GM18511 (cell line): Measurements from ENCODE around the gene SYT2.
"Not testable (repeated sequence)": the region's sequence is repeated elsewhere in the genome, so short reads cannot be mapped to it uniquely, and the experiment has no call there.

Experiments
- ATAC-seq: cut with Tn5 transposase; IDR thresholded peaks from one replicate; pipeline ENCODE4 v1.9.1; 2021; ENCODE audit warnings: mild to moderate bottlenecking, moderate library complexity; ENCODE audit not compliant: unreplicated experiment

Gene SYT2

GRCh38 chr1:202710070-202711045, at the start of gene SYT2:
Gene SYT2 (minus strand): TSS chr1:202710454. CDS start chr1:202605772, 104,682 bp downstream.
- ATAC-seq = no peak

DNA sequence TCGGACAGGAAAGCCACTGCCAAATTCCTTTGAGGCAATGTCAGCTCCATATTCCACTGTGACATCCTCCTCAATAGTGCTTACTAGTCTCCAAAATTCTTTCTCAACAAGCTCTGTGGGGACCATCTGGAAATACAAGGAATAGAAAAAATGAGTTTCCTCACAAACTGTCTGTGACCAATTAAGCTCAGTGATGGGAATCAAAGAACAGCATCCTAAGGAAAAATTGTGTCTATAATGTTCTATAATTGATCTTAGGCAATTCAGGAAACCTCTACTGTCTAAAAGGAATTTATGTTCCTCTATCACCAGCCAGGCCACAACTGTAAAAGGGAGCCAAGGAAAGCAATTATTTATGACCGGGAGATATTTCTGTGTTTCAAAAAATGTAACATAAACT, 46.1 kb upstream of the SYT2 start:
- no peak for ATAC-seq

DNA sequence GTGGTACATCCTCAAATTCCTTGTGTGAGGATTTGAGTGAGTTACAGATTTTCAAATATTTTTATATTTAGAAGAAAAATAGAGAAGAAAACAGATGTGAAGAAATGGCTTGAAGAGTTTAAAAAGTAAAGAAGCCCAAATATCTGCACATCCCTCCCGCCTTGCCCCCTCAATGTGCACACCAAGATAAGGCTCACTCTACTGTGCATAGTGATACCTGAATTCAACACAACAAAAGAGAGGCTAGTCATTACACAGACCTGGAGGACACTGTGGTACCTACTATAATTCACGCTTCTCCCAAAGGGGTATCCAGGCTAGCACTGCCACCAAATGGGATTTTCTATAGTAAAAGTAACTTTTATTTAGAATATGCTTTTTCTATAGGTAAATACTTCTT, 44.0 kb upstream of the SYT2 start:
- no peak for ATAC-seq

DNA sequence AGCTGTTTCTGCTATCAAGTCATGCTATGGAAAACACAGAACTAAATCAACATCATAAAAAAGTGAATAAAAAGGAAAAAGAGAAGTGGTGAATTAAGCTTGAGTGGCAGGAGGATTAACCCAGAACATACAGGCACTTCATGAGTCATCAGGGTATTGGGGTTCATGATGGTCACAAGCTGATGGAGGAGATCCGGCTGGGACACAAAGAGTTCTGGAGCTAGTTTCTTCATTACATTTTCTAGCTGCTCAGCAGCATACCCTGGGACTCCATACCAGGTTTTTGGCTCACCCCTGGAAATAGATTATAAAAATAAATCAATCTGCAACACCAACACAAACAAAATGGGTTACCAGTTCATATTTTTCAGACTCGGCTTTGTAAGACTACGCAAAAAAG, 42.5 kb upstream of the SYT2 start:
- no peak for ATAC-seq

DNA sequence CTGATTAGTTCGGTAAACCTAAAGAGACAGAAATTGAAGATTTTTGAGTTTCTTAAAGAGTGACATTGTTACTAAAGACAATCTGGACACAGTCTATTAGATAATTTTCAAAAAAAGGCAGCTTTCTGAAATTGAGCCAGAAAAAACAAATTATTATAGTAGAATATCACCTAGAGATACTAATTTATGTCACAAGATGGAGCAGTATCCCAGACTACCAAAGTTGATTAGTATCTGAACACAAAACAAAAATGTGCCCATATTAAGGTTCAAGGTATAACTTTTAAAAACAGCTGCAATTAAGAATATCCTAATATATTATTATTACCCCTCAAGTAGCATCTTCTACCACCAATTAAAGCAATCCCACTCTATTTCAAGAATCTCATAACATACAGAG, 40.5 kb upstream of the SYT2 start:
- ATAC-seq = no peak

GRCh38 chr1:202750024-202750423, 39.8 kb upstream of the SYT2 start:
- no peak for ATAC-seq

GRCh38 chr1:202745323-202745888, 35.2 kb upstream of the SYT2 start:
- ATAC-seq = no peak

DNA sequence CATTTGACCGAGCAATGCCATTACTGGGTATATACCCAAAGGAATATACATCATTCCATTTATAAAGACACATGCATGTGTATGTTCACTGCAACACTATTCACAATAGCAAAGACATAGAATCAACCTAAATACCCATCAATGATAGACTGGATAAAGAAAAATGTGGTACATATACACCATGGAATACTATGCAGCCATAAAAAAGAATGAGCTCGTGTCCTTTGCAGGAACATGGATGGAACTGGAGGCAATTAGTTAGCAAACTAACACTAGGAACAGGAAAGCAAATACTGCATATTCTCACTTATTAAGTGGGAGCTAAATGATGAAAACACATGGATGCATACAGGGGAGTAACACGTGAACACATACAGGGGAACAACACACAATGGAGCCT, 34.5 kb upstream of the SYT2 start:
- not testable (repeated sequence) for ATAC-seq

DNA sequence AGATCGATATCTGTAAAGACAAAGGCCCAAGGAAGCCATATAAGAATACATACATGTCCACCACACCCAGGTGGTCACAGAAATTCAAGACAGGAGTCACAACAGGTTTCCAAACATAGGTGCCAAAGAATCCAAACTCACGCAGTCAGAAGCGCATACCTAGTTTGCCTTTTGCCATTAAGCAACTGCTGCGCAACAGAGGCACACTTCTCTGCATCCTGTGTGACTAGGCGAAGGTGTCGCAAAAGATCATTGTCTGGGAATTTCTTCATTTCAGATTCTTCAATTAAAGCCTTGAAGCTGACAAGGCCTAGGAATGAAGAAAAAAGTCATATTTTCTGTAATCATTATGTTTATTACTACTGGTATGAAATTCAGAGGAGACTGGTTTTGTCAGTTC, 32.2 kb upstream of the SYT2 start:
- ATAC-seq = no peak

DNA sequence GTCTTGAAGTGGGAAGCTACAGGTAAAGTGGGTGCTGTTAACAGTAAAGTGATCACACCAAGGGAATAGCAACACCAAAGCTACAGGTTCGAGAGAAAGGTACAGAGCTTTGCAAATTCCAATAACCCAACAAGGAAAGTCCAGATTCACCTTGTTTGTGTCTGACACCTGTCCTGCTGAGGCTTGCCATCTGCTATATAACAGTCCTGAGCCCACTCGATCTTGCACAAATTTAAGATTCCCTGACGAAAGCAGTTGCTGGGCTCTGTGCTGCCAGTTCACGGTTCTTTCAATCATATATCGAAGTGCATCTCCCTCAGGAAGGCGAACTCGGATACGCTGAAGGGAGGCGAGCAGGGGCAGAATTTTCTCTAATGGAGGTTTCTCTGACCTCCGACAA, 23.0 kb upstream of the SYT2 start:
- ATAC-seq = no peak

DNA sequence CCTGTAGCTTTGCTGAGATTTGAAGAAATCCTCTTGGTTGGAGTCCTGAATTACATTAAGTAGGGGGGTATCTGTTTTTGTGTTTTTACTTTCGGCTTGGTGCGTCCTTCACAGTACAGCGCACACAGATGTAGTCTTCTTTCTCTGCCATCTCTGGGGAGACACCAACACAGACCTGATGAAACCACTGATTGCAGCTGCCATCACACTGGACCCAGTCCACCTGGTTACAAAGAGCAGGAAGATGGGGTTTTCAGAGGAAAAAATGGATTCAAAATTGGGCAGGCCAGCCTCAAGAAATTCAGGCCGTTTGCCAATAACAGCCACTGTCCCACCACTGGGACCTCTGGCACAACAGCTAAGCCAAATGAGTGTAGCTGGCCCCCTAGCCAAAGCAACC, 18.7 kb upstream of the SYT2 start:
- ATAC-seq = no peak

GRCh38 chr1:202725526-202725925, 15.3 kb upstream of the SYT2 start:
- ATAC-seq = no peak

- no peak for ATAC-seq
Observed at GRCh38 chr1:202723708-202724107, 13.5 kb upstream of the SYT2 start.

DNA sequence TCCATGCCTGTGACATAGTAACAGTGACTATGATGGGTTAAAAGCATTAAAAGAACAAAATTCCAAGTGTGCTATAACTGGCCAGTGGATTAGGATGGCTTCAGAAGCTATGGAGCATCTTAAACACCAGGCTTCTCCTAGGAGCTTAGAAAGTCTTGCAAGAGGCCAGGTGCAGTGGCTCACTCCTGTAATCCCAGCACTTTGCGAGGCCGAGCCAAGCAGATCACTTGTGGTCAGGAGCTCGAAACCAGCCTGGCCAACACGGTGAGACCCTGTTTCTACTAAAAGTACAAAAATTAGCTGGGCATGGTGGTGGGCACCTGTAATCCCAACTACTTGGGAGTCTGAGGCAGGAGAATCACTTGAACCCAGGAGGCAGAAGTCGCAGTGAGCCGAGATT, 12.8 kb upstream of the SYT2 start:
- not testable (repeated sequence) for ATAC-seq

DNA sequence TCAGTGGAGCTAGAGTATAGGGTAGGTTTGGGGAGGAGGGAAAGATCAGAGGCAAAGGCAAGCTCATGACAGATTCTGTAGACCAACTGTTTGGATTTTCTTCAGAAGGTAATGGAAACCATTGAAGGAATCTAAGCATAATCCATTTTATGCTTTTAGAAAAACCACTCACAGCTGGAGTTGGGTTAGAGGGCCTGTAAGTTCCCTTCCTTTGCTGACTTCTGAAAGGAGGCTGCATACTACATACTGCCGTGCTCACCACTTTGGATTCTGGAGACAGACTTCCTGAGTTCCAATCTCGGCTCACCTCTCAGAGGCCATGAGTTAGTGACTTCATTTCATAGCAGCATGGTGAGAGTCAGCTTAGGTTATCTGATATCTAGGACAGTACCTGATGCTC, 6.4 kb upstream of the SYT2 start:
- ATAC-seq = no peak

- not testable (repeated sequence) for ATAC-seq
Observed at GRCh38 chr1:202714202-202714601, 3.9 kb upstream of the SYT2 start.

- ATAC-seq = no peak
Observed at GRCh38 chr1:202713110-202713509, 2.9 kb upstream of the SYT2 start.

- ATAC-seq = no peak
Observed at GRCh38 chr1:202711949-202712635, 1.8 kb upstream of the SYT2 start.

DNA sequence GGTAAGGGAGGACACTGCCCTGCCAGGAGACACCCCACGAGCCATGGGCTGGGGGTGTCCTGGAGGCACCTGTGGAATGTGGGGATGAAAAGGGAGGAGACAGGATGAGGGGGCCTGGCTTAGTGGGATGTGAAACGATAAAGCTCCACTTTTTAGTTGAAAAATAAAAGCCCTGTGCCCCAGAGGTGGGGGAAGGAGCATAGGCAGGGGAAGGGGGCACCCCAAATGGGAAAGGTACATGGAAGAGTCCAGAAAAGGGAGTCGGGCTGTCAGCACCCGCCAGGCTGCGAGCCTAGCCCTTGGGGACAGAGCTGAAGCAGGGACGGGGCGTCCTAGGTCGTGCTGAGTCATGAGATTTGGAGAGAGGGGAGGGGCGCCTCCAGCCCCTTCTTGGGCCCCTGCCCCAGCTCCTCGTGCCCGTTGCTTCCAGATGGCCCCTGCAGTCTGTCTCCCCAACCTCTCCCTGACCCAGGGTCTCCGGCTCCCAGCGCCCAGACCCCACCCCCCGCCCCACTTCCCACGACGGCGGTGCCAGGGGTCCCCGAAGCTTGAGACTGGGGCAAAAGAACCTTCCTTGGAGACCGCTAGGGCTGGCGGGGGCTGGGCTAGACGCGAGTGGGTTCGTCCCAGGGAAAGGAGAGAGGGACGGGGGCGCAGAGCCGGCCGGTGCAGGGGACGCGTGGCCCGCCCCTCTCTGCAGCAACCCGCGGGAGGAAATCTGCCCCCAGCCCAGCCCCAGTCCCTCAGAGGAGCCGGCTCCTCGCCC, 795 bp downstream of the SYT2 start:
- no peak for ATAC-seq

DNA sequence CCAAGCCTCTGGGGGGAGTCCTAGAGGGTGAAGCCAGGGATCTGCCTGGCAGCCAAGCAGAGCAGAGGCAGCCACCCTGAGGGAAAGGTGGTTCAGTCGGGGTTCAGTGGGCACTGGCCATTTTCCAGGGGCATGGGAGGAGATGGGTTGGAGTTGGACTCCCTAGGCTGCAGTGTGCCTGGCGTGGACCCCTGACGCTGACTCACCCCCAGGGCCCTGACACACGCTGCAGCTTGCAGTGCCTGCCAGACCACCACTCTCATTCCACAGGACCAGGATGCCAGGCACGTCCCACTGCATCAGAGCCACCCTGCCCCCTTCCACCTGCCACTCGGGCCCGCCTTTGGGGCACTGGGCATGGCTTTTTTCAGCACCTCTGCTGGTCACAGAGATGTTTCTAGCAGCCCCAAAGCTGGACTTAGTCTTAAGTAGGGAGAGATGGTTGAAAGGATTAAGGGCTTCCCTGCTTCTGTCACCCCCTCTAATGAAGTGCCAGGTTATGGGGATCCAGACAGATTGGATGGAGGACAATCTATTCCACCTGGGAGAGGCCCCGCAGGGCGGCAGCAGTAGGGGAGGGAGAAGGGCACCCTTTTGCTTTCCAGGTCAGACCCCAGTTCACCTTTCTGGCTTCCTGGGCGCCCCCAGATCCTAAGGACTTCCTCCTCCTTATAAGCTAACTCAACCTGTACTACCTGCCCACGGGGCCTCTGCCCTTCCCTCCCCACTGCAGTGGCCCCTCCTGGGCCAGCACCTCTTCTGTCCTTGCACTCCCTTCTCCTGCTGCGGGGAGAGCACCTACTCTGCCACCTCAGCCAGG, 1.6 kb downstream of the SYT2 start:
- ATAC-seq = no peak
